Left hindlimb (tissue), 1 donor: ENCODE data around the gene VAPA.

Experiments
- DNase-seq: peaks from one replicate; pipeline ENCODE4 v3.0.0-alpha.2; 2018

VAPA gene

GRCh38 chr18:9984080-9984479 lies 70.3 kb downstream of the VAPA start:
- no peak for DNase-seq

GRCh38 chr18:9985641-9986040 lies 71.8 kb downstream of the VAPA start:
- DNase-seq: no peak

- DNase-seq: no peak
Measured at GRCh38 chr18:9986156-9986930, 72.5 kb downstream of the VAPA start.

GRCh38 chr18:9987345-9987744 lies 73.5 kb downstream of the VAPA start:
- no peak for DNase-seq

GRCh38 chr18:9987931-9988330 lies 74.1 kb downstream of the VAPA start:
- DNase-seq: no peak

GRCh38 chr18:9988665-9989064 lies 74.8 kb downstream of the VAPA start:
- no peak for DNase-seq

- no peak for DNase-seq
Measured at GRCh38 chr18:9989481-9989880, 75.7 kb downstream of the VAPA start.

GRCh38 chr18:9991011-9992000 lies 77.5 kb downstream of the VAPA start:
- no peak for DNase-seq

GRCh38 chr18:9992300-9992972 lies 78.6 kb downstream of the VAPA start:
- no peak for DNase-seq

- DNase-seq: no peak
Measured at GRCh38 chr18:9992973-9993520, 79.2 kb downstream of the VAPA start.

- DNase-seq: no peak
Measured at GRCh38 chr18:9993521-9994025, 79.8 kb downstream of the VAPA start.

- DNase-seq: no peak
Measured at GRCh38 chr18:9994026-9994570, 80.3 kb downstream of the VAPA start.

GRCh38 chr18:9994701-9995235 lies 81.0 kb downstream of the VAPA start:
- no peak for DNase-seq

- no peak for DNase-seq
Measured at GRCh38 chr18:9995631-9996030, 81.8 kb downstream of the VAPA start.

GRCh38 chr18:9996094-9996493 lies 82.3 kb downstream of the VAPA start:
- no peak for DNase-seq

GRCh38 chr18:9997711-9998110 lies 83.9 kb downstream of the VAPA start:
- DNase-seq: no peak

GRCh38 chr18:9998330-9998729 lies 84.5 kb downstream of the VAPA start:
- no peak for DNase-seq

GRCh38 chr18:10002280-10002679 lies 88.5 kb downstream of the VAPA start:
- no peak for DNase-seq

- DNase-seq: no peak
Measured at GRCh38 chr18:10003281-10003680, 89.5 kb downstream of the VAPA start.

- DNase-seq: no peak
Measured at GRCh38 chr18:10003866-10004265, 90.0 kb downstream of the VAPA start.

- DNase-seq: no peak
Measured at GRCh38 chr18:10006311-10006893, 92.6 kb downstream of the VAPA start.
